H1 (cell line): ENCODE results near the gene DPH5. TPM values are rescaled to one million over a fixed set of nuclear protein-coding genes. Genes with fewer than 3 reads are reported as not detected.

Source experiments
- CTCF ChIA-PET: fragments of 300-600 bp; sonication (Branson Sonifier 250); formaldehyde crosslinking; loops from one replicate; lab custom pipeline; 2021; ENCODE audit not compliant: partially characterized antibody; lab: Charles Lee
- POLR2A ChIA-PET: fragments of 300-600 bp; sonication (Branson Sonifier 250); formaldehyde crosslinking; loops from one replicate; lab custom pipeline; 2021; ENCODE audit warnings: inconsistent platforms; ENCODE audit not compliant: partially characterized antibody; lab: Charles Lee
- DNase-seq, 2 experiments: peaks; one replicate each; pipeline versions ENCODE4 v3.0.0 to v3.0.0-alpha.2; 2010 to 2022; ENCODE audit warnings: low spot score in 2 of 2, low read depth in 1 of 2, mixed read lengths in 1 of 2
- FAIRE-seq: peaks from 2 replicates; lab custom pipeline; 2011; peaks lifted over from hg19 to GRCh38; lab: Jason Lieb, UNC
- H2AFZ ChIP-seq: 2 replicates; pipeline ENCODE4 v1.8.1; 2012; ENCODE audit warnings: low read length, inconsistent platforms
- H2AK5ac ChIP-seq: 2 replicates; pipeline ENCODE4 v1.6.1; 2013; ENCODE audit warnings: low read depth, low read length
- H2BK120ac ChIP-seq: replicated peaks from 2 replicates; pipeline ENCODE3; 2013; ENCODE audit warnings: low read depth, low read length, inconsistent platforms
- H2BK12ac ChIP-seq: 2 replicates; pipeline ENCODE4 v1.6.1; 2013; ENCODE audit warnings: low read depth, low read length
- H2BK15ac ChIP-seq: 2 replicates; pipeline ENCODE4 v1.6.1; 2013; ENCODE audit warnings: low read length
- H2BK20ac ChIP-seq: 2 replicates; pipeline ENCODE4 v1.6.1; 2013; ENCODE audit warnings: low read length
- H2BK5ac ChIP-seq: 2 replicates; pipeline ENCODE4 v1.6.1; 2013; ENCODE audit warnings: low read depth, low read length
- H3K14ac ChIP-seq: 2 replicates; pipeline ENCODE4 v1.6.1; 2013; ENCODE audit warnings: inconsistent platforms; ENCODE audit not compliant: insufficient read length
- H3K18ac ChIP-seq: 2 replicates; pipeline ENCODE4 v1.6.1; 2013; ENCODE audit warnings: low read length; ENCODE audit errors: extremely low read depth
- H3K23ac ChIP-seq: 2 replicates; pipeline ENCODE4 v1.6.1; 2013; ENCODE audit warnings: inconsistent platforms; ENCODE audit not compliant: insufficient read length
- H3K23me2 ChIP-seq: 2 replicates; pipeline ENCODE4 v1.6.1; 2013; ENCODE audit warnings: low read depth, low read length
- H3K27ac ChIP-seq: 2 replicates; pipeline ENCODE4 v1.6.1; 2011; ENCODE audit warnings: low read depth, low read length, inconsistent platforms
- H3K27me3 ChIP-seq, 4 experiments: replicated peaks in 1 of 4; 1 replicate in 1 of 4; 2 replicates in 3 of 4; pipeline versions ENCODE4 v1.6.1 to v1.8.1; 2011 to 2013; ENCODE audit warnings: low read length in 3 of 4, mild to moderate bottlenecking in 3 of 4, inconsistent platforms in 2 of 4, mixed read lengths in 2 of 4, moderate library complexity in 1 of 4; ENCODE audit not compliant: control insufficient read depth in 3 of 4, insufficient read depth in 3 of 4; ENCODE audit errors: extremely low read depth in 1 of 4
- H3K36me3 ChIP-seq, 4 experiments: 2 replicates each; pipeline versions ENCODE4 v1.6.1 to v1.8.1; 2011 to 2013; ENCODE audit warnings: mild to moderate bottlenecking in 4 of 4, low read length in 3 of 4, moderate library complexity in 2 of 4, control low read depth in 1 of 4, inconsistent platforms in 1 of 4; ENCODE audit not compliant: insufficient read depth in 4 of 4, control insufficient read depth in 2 of 4
- H3K4ac ChIP-seq: replicated peaks from 2 replicates; pipeline ENCODE3; 2013; ENCODE audit warnings: low read length, low read depth, mixed read lengths, inconsistent platforms; ENCODE audit not compliant: insufficient read length
- H3K4me1 ChIP-seq, 4 experiments: replicated peaks in 1 of 4; 1 replicate in 1 of 4; 2 replicates in 3 of 4; pipeline versions ENCODE4 v1.6.1 to v1.8.1; 2011 to 2013; ENCODE audit warnings: low read length in 3 of 4, inconsistent platforms in 2 of 4, mixed read lengths in 1 of 4; ENCODE audit not compliant: insufficient read depth in 4 of 4, control insufficient read depth in 3 of 4
- H3K4me2 ChIP-seq, 2 experiments: 2 replicates each; pipeline versions ENCODE4 v1.6.1 to v1.8.1; 2011 to 2013; ENCODE audit warnings: low read depth in 2 of 2, low read length in 2 of 2, control low read depth in 1 of 2, inconsistent platforms in 1 of 2, mild to moderate bottlenecking in 1 of 2; ENCODE audit not compliant: insufficient read depth in 1 of 2
- H3K4me3 ChIP-seq, 4 experiments: fragments of 200-600, 300-600 bp in 1 of 4; sonication (generic), shearing (Covaris generic), sonication (Bioruptor Twin) in 1 of 4; 2 replicates each; pipeline versions ENCODE4 v1.5.1 to v1.8.1; 2011 to 2016; ENCODE audit warnings: low read length in 4 of 4, low read depth in 3 of 4, control low read depth in 2 of 4, inconsistent platforms in 2 of 4, mild to moderate bottlenecking in 2 of 4, mixed read lengths in 1 of 4, moderate library complexity in 1 of 4; ENCODE audit not compliant: insufficient read depth in 2 of 4; ENCODE audit errors: extremely low read depth in 1 of 4
- H3K56ac ChIP-seq: replicated peaks from 2 replicates; pipeline ENCODE3; 2013; ENCODE audit warnings: low read depth, mild to moderate bottlenecking, mixed read lengths, low read length, inconsistent platforms; ENCODE audit not compliant: insufficient read length
- H3K79me1 ChIP-seq: 2 replicates; pipeline ENCODE4 v1.6.1; 2013; ENCODE audit warnings: low read depth, low read length, control low read depth
- H3K79me2 ChIP-seq, 2 experiments: 2 replicates each; pipeline versions ENCODE4 v1.6.1 to v1.8.1; 2012 to 2013; ENCODE audit warnings: low read length in 2 of 2, mild to moderate bottlenecking in 2 of 2, inconsistent platforms in 1 of 2; ENCODE audit not compliant: insufficient read depth in 2 of 2, control insufficient read depth in 1 of 2
- H3K9ac ChIP-seq, 4 experiments: replicated peaks in 1 of 4; 1 replicate in 1 of 4; 2 replicates in 3 of 4; pipeline versions ENCODE4 v1.6.1 to v1.8.1; 2011 to 2013; ENCODE audit warnings: low read depth in 3 of 4, low read length in 3 of 4, control low read depth in 2 of 4, mild to moderate bottlenecking in 2 of 4, moderate library complexity in 2 of 4, inconsistent platforms in 1 of 4; ENCODE audit errors: extremely low read depth in 1 of 4
- H3K9me3 ChIP-seq, 2 experiments: 2 replicates each; pipeline versions ENCODE4 v1.6.1 to v1.8.1; 2012 to 2013; ENCODE audit warnings: mild to moderate bottlenecking in 2 of 2, moderate library complexity in 2 of 2, control low read depth in 1 of 2, inconsistent platforms in 1 of 2, low read depth in 1 of 2, low read length in 1 of 2, mixed read lengths in 1 of 2; ENCODE audit not compliant: insufficient read depth in 2 of 2
- H4K20me1 ChIP-seq, 2 experiments: replicated peaks in 1 of 2; 2 replicates each; pipeline versions ENCODE3 to v1.8.1; 2011 to 2013; ENCODE audit warnings: inconsistent platforms in 2 of 2, low read length in 2 of 2, mild to moderate bottlenecking in 1 of 2; ENCODE audit not compliant: insufficient read depth in 2 of 2, control insufficient read depth in 1 of 2
- H4K5ac ChIP-seq: 2 replicates; pipeline ENCODE4 v1.6.1; 2013; ENCODE audit warnings: low read length, low read depth, mixed read lengths, inconsistent platforms; ENCODE audit not compliant: insufficient read length
- H4K8ac ChIP-seq: 2 replicates; pipeline ENCODE4 v1.8.0; 2013; ENCODE audit warnings: mild to moderate bottlenecking, moderate library complexity, low read length, inconsistent platforms; ENCODE audit not compliant: insufficient read depth; ENCODE audit errors: extremely low read depth
- H4K91ac ChIP-seq: replicated peaks from 2 replicates; pipeline ENCODE3; 2013; ENCODE audit warnings: low read length, mixed read lengths, inconsistent platforms; ENCODE audit not compliant: insufficient read length
- CREB1 ChIP-seq: IDR thresholded peaks from 2 replicates; pipeline ENCODE4 v1.6.1; 2012; ENCODE audit warnings: inconsistent platforms
- CTBP2 ChIP-seq: IDR thresholded peaks from 2 replicates; pipeline ENCODE4 v1.7.0; 2011; ENCODE audit warnings: borderline replicate concordance, mild to moderate bottlenecking, moderate library complexity, mixed read lengths, low read length; ENCODE audit not compliant: insufficient read depth, insufficient read length
- GTF2F1 ChIP-seq: IDR thresholded peaks from 2 replicates; pipeline ENCODE4 v1.6.1; 2012; ENCODE audit warnings: low read depth, low read length, improper control_type of control experiment, borderline replicate concordance
- SRF ChIP-seq: IDR thresholded peaks from 2 replicates; pipeline ENCODE4 v1.6.1; 2011; ENCODE audit warnings: mild to moderate bottlenecking, low read depth, low read length, moderate library complexity
- WGBS, 2 experiments: shearing (Covaris generic) in 1 of 2; methylation state at CpG; one replicate each; pipeline versions ENCODE4 v1.1.6 to v1.1.7; 2013 to 2015; ENCODE audit warnings: low lambda C conversion rate in 2 of 2, mixed read lengths in 2 of 2, inconsistent platforms in 1 of 2, low coverage in 1 of 2, missing lambda C conversion rate in 1 of 2; ENCODE audit not compliant: insufficient replicate concordance in 2 of 2, insufficient coverage in 1 of 2, insufficient read length in 1 of 2; ENCODE audit errors: extremely low coverage in 1 of 2, missing lambda C conversion rate in 1 of 2; 5-methylcytosine and 5-hydroxymethylcytosine counted together
- polyA plus RNA-seq, 7 experiments: library from polyadenylated mRNA; depleted of rRNA in 3 of 7; stranded (reverse) in 5 of 7; unstranded in 2 of 7; fragments of >200 nt in 5 of 7; fragments of 200-250 nt in 2 of 7; gene quantifications; 1 replicate in 5 of 7; 2 replicates in 1 of 7; 4 replicates in 1 of 7; pipeline versions ENCODE4 v1.2.1 to v1.2.3, GENCODE V29; 2011 to 2013; ENCODE audit warnings: missing spikeins in 2 of 7, mixed read lengths in 2 of 7
- total RNA-seq: library from RNA; stranded (reverse); fragmentation: NEBNext Ultra II Directional; extraction: Animal tissue kit (Norgen Biotek cat#: 25700); gene quantifications from 2 replicates; pipeline ENCODE4 v1.2.1, GENCODE V29; 2021

The DPH5 gene
- total and polyA plus RNA-seq, 2 of the 8 experiments (the other 6 are each of a cell fraction or from before 2014, with no cell fraction given): 67.7 to 106 TPM

- Histone ChIP-seq H3K36me3 (no peaks in the 10 kb centered on the region), H2AFZ (no peak overlapping the region), H3K9ac (no peak overlapping the region), H2BK20ac (no peak overlapping the region), H3K27me3 (peaks cover 0 to 1% (median 0%) of the 10 kb centered on the region in 4 experiments; a peak in 1 of 7 replicates), H3K23me2 (no peaks in the 10 kb centered on the region), H4K91ac (no peak overlapping the region), H3K4me2 (no peak overlapping the region), H3K18ac (no peak overlapping the region), H3K79me2 (no peaks in the 10 kb centered on the region), H4K5ac (no peak overlapping the region), H3K14ac (no peak overlapping the region), H3K9me3 (no peaks in the 10 kb centered on the region), H3K4me3 (no peak overlapping the region), H3K4ac (no peak overlapping the region), H4K20me1 (no peaks in the 10 kb centered on the region), H3K4me1 (no peaks in the 10 kb centered on the region), H2AK5ac (no peak overlapping the region), H2BK120ac (no peak overlapping the region), H3K27ac (no peak overlapping the region), H2BK15ac (no peak overlapping the region), H4K8ac (no peak overlapping the region), H2BK5ac (no peak overlapping the region)
- CTCF ChIA-PET: interaction anchor here (0.8 kb wide), 1 partner anchor 236 kb away, joined by 3 read pairs; no protein-coding TSS in a partner anchor
- 79% methylated on average over 3 of the region's 3 CpGs; no CpG with 5 or more reads in 1 of the 2 experiments for WGBS, 2 experiments
- no peak for FAIRE-seq
- DNase-seq: no peak
- POLR2A ChIA-PET: no interaction called here
- TF ChIP-seq GTF2F1: no peak
- TF ChIP-seq CREB1: no peak
- no peak for TF ChIP-seq SRF
- no peak for TF ChIP-seq CTBP2
- TF ChIP-seq, all 59 proteins: peak for 0
- Histone ChIP-seq H3K23ac (no peak overlapping the region), H3K79me1 (no peaks in the 10 kb centered on the region), H2BK12ac (no peak overlapping the region), H3K56ac (no peak overlapping the region)
Measured at GRCh38 chr1:101051688-101052638, 26.4 kb upstream of the DPH5 start.
